ENCODE results near the gene PRKACG. TPM values are rescaled to one million over a fixed set of nuclear protein-coding genes. Genes with fewer than 3 reads are reported as not detected.

Gene PRKACG
- polyA plus RNA-seq, 12 donors: 0.11 to 0.13 (median 0.12) TPM; not detected in 8

DNA sequence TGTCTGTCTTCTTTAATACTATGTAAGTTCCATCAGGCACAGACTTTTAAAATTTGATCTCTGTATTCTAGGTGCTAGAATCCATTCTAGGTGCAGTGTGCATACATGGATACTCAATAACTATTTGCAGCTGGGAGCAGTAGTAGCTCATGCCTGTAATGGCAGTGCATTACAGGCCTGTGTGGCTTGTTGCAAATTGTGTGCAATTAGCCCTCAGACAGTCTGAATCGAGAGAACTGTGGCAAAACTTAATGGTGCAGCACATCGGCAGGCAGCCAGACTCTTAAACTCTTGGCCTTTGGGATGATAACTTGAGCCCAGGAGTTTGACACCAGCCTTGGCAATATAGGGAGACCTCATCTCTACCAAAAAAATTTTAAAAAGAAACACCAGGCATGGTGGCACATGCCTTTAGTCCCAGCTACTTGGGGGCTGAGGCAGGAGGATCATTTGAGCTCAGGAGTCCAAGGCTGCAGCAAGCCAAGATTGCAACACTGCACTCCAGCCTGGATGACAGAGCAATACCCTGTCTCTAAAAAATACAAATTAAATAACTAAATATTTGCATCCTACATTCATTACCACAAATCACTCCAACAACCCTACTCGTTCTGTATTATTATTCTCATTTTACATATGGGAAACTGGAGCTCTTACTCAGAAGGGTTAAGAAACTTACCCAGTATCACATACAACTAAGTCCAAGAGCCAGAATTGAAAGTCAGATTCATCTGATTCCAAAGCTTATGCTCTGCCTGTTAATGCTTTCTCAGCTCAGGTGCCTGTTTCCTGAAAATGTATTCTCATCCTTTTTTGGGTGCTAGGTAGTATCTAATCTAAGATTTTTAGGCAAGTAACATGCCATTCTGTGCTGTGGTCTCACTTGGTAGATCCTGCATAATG lies 30.1 kb downstream of the PRKACG start:
- DNase-seq: no peak

DNA sequence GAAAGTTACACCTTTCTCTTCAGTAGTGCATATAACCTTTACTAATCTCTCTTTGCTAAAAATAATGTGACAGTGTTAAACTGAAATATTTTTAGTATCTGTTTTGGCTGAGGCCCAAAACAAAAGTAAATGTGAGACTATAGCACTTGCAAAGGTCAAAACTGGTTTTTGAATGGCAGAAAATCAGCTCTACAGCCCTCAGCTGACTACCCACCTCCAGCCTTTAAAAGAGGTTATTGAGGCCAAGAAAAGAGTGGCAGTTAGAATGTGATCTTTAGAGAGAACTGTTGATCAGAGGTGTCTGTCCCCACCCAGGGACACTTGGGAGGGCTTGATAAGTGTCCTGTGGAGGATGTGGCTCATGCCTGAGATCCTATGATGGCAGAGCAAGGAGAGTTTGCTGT lies 30.9 kb downstream of the PRKACG start:
- DNase-seq: no peak

DNA sequence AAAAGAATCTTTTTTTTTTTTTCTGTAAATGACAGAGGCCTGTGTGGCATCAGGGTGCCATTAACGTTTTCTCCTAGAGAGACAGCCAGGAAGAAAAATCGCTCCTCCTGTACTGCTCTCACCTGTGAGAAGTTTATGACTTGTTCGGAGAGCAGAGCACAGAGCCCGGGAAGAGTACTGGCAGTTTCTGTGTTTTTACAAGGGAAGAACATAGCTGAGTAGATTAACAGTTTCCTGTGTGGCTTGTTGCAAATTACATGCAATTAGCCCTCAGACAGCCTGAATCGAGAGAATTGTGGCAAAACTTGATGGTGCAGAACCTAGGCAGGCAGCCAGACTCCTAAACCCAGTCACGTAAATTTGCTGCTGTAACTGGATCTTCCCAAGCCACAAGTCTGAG lies 32.1 kb downstream of the PRKACG start:
- no peak for DNase-seq

DNA sequence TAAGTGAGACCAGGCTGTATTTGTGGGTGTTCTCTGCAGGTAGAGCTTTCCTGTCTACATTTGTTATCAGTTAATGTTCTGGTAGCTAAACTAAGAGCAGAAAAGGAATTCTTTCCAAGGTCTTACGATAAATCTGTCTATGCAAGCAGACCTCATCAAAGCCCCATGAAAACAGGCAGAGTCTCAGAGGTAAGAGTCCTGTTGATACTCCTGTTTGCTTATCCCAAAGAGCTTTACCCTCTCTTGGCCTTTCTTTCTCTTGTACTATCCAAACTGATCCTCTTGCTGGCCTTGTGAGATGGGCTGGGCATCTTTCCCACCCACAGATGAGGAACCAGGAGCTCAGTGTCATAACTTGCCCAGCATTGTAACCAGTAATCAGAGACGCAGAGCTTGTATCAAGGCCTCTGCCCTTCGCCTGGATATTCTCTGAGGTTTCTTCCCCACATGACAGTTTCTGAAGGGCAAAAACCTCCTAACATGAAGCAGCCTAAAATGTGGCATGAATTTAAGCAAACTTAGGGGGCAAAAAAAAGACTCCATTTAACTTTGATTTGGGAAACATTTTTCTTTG lies 33.5 kb downstream of the PRKACG start:
- DNase-seq: no peak

DNA sequence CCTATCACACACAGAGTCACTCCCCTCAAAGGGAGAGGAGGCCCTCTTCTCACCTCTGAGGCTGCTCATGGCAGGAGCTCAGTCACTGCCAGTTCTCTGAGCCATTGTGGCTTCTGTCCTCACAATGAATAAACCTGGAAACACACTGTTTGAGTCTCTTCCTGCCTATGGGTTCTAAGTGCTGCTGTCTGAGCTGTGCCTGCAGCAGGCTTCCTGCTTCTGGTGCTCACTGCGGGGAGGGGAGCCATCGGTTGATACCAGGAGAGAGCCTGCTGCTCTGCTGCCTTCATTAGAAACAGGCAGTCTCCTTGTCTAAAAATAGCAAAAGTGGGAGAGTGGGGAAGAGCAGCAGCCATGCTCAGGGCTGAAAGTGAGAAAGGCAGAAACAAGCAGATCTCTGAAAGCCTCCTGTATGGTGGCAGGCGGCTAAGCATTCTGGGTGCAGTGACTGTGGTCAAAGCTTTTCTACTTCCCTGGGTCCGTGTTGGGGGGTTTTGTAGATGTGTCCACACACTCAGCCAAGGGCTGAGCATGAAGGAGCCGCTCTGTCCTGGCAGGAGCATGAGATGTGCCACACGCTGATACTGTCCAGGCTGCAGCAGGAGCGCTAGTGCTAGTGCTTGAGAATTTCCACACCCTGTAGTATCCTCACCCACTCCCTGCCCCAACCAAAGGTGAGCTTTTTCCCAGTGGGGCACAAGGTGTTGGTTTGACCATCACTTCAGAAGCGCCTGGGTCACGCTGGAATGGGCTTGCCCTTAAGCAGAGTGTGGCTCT lies 34.2 kb downstream of the PRKACG start:
- no peak for DNase-seq

DNA sequence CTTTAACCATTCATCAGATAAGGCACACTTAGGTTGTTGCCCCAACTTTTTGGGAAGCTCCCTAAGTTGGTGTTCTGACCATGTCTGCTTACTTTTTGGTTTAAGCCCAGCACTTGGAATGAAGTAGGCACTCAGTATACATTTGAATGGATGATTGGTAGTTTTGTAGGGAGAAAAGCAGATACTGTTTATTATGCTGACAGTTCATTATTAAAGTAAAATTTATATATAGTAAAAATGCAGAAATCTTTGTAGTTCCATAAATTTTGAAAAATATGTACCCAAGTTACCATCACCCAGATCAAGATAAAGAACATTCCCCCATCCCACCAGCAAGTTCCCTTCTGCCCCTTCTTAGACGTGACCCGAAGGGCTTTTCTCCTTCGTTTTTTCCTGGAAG lies 35.4 kb downstream of the PRKACG start:
- no peak for DNase-seq

DNA sequence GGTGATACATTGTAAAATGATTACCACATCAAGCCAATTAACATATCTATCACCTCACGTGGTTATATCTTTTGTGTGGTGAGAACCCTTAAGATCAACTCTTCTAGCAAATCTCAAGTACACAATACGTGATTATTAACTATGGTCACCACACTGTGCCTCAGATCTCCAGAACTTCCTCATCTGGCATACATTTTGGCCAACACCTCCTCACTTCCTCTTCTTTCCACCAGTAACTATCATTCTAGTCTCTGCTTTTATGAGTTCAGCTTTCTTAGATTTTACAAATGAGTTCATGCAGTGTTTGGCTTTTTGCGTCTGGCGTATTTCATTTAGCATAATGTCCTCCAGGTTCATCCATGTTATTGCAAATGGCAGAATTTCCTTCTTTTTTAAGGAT lies 35.8 kb downstream of the PRKACG start:
- no peak for DNase-seq

DNA sequence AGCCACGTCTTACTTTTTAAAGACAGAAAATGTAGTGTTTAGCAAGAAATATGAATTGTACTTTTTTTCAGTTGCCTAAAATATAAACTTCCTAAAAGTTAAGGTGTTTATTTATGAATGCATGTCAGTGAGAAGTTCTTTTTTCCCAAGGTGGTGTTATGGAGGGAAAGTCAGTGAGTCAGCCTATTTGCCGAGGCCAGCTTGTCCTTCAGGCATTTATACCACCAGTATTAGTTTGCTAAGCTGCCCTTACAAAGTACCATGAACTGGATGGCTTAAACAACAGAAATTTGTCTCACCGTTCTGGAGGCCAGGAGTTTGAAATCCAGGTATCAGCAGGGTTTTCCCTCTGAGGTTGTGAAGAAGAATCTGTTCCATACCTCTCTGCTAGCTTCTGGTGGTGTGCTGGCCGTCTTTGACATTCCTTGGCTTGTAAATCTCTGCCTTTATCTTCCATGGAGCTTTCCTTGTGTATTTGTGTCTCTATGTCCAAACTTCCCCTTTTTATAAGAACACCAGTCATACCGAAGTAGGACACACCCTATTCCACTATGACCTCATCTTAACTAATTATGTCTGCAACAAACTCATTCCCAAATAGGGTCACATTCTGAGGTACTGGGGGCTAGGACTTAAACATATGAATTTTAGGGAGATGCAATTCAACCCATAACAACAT lies 38.4 kb downstream of the PRKACG start:
- no peak for DNase-seq

DNA sequence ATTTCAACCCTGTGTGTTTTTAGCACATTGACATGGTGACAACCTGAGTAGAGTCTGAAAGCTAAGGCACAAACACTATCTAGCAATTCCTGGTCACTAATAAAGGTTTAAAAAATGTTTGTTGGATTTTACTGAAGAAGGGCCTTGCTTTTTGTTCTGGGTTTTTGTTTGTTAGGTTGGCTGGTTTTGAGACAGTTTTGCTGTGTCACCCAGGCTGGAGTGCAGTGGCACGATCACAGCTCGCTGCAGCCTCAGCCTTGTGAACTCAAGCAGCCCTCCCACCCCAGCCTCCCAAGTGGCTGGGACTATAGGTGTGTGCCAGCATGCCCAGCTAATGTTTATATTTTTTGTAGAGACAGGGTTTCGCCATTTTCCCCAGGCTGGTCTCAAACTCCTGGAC lies 39.0 kb downstream of the PRKACG start:
- no peak for DNase-seq

DNA sequence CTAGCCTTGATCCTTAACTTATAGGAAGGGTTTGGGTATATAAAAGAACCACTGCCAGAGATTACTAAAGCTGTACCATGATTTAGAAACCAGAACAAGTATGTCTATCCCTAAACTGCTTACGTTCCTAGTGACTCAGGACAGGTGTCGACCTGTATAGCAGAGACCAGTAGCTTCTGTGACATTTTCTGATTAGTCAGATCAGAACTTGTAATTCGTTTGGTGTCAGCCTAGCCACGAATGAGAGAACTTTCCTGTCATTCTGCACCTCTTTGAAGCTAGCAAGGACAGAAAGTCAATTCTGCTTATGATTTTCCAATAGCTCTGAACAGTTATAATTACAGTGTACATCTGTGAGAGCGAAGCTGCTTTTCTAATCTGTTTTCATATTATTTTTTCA lies 39.5 kb downstream of the PRKACG start:
- no peak for DNase-seq

DNA sequence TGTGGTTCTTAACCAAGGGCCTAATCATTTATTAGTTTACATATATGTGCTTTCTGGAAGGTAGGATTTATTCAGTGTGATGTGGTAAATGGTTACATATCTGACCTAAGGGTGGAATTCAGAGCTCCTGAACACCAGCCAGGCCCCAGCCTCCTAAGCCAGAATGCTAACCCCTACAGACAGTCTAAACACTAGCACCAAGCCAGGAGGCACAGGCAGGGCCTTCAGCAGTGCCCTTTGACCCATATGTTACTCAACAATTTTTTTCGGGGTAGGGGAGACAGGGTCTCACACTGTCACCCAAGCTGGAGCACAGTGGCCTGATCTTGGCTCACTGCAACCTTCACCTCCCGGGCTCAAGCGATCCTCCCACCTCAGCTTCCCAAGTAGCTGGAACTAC lies 40.3 kb downstream of the PRKACG start:
- DNase-seq: no peak

DNA sequence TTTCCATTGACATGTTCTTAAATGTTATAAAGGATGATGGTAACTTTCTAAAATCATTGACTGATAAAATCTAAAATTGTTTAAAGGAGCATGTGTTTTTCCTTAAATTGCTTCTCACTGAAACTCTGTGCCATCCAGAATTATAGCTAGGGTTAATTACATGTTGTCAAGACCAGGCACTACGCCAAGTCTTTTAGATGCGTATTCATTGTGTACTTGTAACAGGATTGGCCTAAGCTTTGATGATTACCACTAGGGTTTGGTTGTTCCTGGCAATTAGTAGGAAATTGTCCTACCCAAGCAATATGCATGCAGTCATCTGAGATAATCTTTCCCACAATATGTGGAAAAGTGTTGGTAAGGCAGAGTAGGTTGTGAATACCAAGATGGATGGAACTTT lies 43.8 kb downstream of the PRKACG start:
- no peak for DNase-seq

DNA sequence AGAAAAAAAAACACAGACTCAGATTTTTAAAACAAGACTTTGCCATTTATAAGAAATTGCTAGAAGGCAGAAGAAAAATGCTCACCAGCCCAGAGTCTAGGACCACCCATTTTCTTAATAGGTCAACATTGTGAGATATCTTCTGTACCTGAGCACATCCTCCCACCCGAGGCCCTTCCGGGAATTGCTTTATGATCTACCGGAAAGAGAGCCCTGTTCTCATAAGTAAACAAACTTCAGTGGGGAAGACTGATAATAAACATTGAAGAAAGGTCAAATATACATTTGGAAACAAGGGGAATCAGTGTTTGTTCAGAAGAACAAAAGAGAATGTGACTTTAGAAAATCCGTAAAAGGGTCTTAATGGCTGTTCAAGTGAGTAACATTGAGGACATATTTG lies 44.4 kb downstream of the PRKACG start:
- no peak for DNase-seq

DNA sequence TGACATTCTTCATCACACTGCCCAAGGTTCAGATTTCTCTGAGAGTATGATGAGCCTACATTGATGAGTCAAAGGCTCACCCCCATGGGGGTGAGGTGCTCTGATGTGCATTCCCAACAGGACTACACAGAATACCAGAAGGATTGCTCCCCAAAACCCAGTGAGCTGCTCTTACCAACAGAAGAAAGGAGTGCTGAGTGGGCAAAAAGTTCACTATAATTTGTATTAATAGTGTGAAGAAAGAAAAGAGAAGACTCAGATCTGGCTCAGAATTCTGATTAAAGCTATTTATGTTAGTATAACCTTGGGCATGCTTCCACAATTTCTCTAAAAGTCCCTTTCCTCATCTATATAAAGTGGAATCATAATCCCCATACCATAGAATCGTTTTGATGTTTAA lies 46.1 kb downstream of the PRKACG start:
- DNase-seq: no peak

DNA sequence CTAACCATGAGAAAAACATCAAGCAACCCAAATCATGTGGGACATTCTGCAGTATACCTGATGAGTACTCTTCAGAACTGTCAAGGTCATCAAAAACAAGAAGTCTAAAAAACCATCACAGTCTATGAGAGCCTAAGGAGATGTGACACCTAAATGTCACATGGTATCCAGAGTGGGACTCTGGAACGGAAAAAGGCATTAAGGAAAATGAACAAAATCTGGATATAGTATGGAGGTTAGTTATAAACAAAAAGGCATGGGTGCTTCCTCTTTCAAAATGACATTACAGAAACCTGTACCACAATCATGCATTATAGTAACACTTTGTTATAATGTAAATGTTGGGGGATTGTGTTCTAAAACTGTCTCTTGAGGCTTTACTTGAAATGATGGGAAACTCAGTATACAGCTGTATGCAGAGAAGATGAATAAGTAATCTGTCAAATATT lies 47.4 kb downstream of the PRKACG start:
- no peak for DNase-seq

DNA sequence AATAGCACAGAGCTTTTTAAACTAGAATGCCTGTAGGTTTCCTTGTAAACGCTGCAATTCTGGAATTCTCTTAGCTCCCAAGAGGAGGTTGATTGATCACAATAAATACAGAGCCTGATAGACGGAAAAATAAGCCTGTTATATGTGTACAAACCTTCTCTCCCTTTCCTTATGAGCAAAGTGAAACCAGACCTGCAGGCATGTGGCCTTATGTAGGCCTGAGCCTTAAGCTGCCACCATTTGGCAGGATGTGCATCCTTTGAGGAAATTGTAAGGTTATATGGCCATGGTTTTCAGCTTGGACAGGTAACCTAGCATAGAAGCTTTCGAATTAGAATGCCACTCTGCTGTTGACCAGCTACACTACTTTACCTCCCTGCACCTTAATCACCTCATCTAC lies 49.1 kb downstream of the PRKACG start:
- DNase-seq: no peak

DNA sequence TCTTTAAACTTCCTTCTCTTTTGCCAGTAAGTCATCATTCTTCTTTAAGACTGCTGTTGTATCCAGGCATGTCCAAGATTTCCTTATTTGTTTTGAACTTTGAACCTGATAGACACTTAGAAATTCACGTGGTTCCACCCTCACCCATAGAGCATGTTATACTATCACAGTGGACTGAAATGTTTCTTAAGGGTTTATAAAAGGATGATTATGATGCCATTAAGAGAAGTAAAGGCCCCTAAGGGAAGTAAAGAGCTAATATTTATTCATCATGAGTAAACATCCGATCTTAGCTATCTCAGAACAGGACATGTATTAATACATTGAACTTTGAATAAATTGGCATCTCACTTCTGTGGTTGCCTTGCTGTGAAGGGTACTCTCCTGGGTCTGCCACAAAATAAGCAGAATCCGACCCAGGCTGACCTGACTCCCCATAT lies 49.8 kb downstream of the PRKACG start:
- no peak for DNase-seq

DNA sequence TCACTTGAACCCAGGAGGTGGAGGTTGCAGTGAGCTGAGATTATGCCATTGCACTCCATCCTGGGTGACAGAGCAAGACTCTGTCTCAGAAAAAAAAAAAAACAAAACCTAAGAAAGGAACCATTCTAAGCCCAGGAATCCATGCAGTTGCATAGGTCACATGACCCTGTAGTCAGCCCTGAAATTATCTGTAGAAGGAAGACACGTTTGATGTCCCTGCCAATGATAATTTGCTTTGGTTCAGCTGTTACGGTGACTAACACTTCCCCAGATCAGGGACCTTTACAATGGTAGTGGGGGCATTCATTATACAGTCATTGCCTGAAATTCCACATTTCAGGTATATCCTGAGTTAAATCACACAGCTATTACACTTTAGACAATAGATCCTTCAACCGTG lies 50.5 kb downstream of the PRKACG start:
- DNase-seq: no peak

Data from muscle of arm (tissue), 12 donors.